Suprapubic skin (tissue), 4 donors: ENCODE measurements around the gene ADAD2. TPM values are rescaled to one million over a fixed set of nuclear protein-coding genes. Genes with fewer than 3 reads are reported as not detected.

Source experiments
- DNase-seq, 2 donors: peaks; one replicate each; pipeline ENCODE4 v3.0.0-alpha.2; 2019; ENCODE audit warnings: low spot score in 2 of 2
- H3K27ac ChIP-seq: fragments of 200-600 bp; sonication (generic); one replicate; pipeline ENCODE4 v1.5.1; 2019
- H3K27me3 ChIP-seq: fragments of 200-600 bp; sonication (generic); one replicate; pipeline ENCODE4 v1.5.1; 2019
- H3K36me3 ChIP-seq: fragments of 200-600 bp; sonication (generic); one replicate; pipeline ENCODE4 v1.5.1; 2019
- H3K4me1 ChIP-seq: fragments of 200-600 bp; sonication (generic); one replicate; pipeline ENCODE4 v1.5.1; 2019
- H3K4me3 ChIP-seq: fragments of 200-600 bp; sonication (generic); one replicate; pipeline ENCODE4 v1.5.1; 2019; ENCODE audit warnings: mild to moderate bottlenecking
- H3K9me3 ChIP-seq: fragments of 200-600 bp; sonication (generic); one replicate; pipeline ENCODE4 v1.5.1; 2019
- EP300 ChIP-seq: sonication (generic); formaldehyde crosslinking; IDR thresholded peaks from one replicate; pipeline ENCODE4 v1.6.1; 2017; ENCODE audit warnings: antibody characterized with exemption
- POLR2A ChIP-seq, 2 donors: fragments of 450-650 bp; IDR thresholded peaks; one replicate each; pipeline ENCODE4 v1.6.1; 2017; ENCODE audit warnings: antibody characterized with exemption in 2 of 2, mild to moderate bottlenecking in 2 of 2, moderate library complexity in 2 of 2
- POLR2AphosphoS5 ChIP-seq, 3 donors: sonication (generic); formaldehyde crosslinking; IDR thresholded peaks; one replicate each; pipeline ENCODE4 v1.6.1; 2017; ENCODE audit warnings: antibody characterized with exemption in 3 of 3
- WGBS: methylation state at CpG from one replicate; pipeline ENCODE4 v1.1.5; 2018; 5-methylcytosine and 5-hydroxymethylcytosine counted together
- total RNA-seq, 4 donors: library from RNA; depleted of rRNA; stranded (reverse); fragments of >200 nt; gene quantifications; one replicate each; pipeline ENCODE4 v1.1.0, GENCODE V29; 2016
- TF ChIP-seq, protein P1 (sequence below), 2 donors: fragments of 200-600 bp in 1 of 2; fragments of 450-650 bp in 1 of 2; sonication (generic) in 1 of 2; IDR thresholded peaks; one replicate each; pipeline ENCODE4 v1.5.1; 2016 to 2019; ENCODE audit warnings: antibody characterized with exemption in 2 of 2, mild to moderate bottlenecking in 1 of 2, moderate library complexity in 1 of 2

ADAD2 gene
- total RNA-seq, 4 donors from 2014 or later: 1.9 to 2.6 (median 2.4) TPM; not detected in 1

DNA sequence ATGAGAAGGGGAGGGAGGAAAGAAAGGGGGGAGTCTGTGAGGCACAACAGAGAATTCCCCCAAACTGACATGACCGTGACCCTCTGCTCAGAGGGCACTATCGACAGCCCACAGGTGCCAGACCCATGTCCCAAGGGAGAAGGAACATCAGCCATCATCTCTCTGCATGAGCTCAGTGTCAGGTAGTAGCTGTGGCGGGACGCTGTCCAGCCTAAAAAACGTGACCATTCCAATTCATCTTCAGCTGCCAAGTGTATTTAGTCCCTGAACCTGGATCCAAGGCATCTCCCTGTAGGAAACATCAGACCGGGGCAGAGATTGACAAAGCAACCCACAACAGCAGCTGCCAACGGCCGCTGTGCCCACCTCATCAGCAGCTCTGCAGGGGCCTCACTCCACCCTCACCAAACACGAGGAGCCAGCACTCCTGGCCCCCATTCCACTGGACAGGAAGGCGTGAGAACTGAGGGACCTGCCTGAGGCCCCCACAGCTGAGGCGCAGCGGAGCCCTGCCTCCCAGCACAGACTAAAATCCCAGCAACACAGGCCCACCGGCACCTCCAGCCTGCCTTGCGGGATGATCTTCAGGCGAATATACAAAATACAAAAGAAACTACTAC lies 12.7 kb upstream of the ADAD2 start:
- Histone ChIP-seq H3K9me3 (no peaks in the 10 kb centered on the region), H3K4me1 (peaks cover 32% of the 10 kb centered on the region), H3K4me3 (no peak overlapping the region), H3K27ac (peak overlapping the region; percentile 82), H3K27me3 (no peaks in the 10 kb centered on the region), H3K36me3 (peaks cover 51% of the 10 kb centered on the region)
- no peak for TF ChIP-seq POLR2A (IDR thresholded peaks at IDR 0.05)
- no peak for TF ChIP-seq POLR2AphosphoS5 (IDR thresholded peaks at IDR 0.05)
- TF ChIP-seq EP300: no peak
- TF ChIP-seq, protein P1, sequence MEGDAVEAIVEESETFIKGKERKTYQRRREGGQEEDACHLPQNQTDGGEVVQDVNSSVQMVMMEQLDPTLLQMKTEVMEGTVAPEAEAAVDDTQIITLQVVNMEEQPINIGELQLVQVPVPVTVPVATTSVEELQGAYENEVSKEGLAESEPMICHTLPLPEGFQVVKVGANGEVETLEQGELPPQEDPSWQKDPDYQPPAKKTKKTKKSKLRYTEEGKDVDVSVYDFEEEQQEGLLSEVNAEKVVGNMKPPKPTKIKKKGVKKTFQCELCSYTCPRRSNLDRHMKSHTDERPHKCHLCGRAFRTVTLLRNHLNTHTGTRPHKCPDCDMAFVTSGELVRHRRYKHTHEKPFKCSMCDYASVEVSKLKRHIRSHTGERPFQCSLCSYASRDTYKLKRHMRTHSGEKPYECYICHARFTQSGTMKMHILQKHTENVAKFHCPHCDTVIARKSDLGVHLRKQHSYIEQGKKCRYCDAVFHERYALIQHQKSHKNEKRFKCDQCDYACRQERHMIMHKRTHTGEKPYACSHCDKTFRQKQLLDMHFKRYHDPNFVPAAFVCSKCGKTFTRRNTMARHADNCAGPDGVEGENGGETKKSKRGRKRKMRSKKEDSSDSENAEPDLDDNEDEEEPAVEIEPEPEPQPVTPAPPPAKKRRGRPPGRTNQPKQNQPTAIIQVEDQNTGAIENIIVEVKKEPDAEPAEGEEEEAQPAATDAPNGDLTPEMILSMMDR (IDR thresholded peaks at IDR 0.05): no peak
- WGBS: 86% methylated on average over 15 of the region's 15 CpGs
- DNase-seq: no peak

DNA sequence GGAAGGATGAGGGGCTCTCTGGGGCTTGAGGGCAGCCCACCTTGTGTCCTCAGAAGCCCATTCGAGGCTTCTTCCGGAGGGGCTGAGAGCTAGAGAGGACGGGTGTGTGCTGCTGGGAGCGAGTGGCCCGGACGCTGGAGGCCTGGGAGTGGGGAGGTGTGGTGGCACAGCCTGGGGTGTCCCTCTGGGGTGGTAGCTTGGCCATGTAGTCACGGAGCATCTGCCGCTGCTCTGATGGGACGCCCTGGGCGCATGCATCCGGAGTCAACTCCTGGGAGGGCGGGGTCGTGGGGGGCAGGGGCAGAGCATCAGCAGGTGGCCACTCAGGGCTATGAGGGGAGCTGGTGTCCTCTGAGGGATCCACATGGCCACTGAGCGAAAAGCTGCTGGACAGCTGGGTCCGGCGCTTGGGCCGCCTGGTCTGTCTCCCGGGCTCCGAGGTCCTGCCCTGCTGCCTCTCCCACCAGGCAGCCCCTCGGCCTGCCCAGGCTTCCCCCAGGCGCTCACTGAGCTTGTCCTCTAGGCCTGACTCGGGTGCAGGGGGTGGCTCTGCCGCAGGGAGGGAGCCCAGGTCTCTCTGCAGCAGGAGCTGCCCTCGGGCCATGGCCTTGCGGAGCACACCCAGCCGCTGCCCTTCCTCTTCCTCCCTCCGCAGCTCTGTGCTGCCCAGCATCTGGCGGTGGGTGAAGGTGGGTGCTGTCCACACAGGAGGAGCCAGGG lies 11.9 kb upstream of the ADAD2 start:
- Histone ChIP-seq H3K27me3 (no peaks in the 10 kb centered on the region), H3K4me3 (no peak overlapping the region), H3K9me3 (no peaks in the 10 kb centered on the region), H3K27ac (no peak overlapping the region), H3K4me1 (peaks cover 37% of the 10 kb centered on the region), H3K36me3 (peaks cover 58% of the 10 kb centered on the region)
- 93% methylated on average over 18 of the region's 28 CpGs for WGBS
- DNase-seq: no peak
- TF ChIP-seq POLR2AphosphoS5 (IDR thresholded peaks at IDR 0.05) (no peak), EP300 (no peak), POLR2A (IDR thresholded peaks at IDR 0.05) (no peak)
- TF ChIP-seq, protein P1 (IDR thresholded peaks at IDR 0.05): no peak

DNA sequence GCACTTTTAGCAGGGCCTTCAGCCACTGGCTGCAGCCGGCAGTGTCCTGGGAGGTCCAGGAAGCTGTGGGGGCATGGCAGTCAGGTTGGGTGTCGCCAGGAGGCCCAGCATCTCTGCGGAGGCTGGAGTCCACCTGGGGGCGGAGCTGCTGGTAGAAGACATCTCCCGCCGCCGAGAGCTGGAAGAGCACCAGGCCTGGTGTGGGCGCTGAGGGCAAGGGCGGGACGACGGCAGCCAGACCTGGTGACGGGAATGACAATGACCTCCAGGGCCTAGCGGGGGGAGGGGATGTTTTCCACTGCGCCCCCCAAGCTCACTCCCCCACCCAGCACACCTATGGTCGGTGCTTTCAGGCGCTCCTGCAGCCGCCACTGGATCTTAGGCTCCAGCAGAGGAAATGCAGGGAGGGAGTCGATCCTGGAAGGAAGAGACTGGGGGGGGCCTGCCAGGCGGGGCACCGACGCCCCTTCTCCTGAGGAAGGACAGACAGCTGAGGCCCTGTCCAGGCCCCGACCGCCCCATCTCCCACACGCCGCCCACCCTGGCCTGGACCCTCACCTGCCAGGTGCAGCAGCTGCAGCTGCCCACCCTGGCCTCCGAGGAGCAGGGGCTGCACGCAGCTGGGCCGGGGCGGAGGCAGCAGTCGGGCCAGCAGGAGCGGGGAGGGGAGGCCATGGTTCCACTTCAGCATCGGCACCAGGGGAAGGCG lies 11.2 kb upstream of the ADAD2 start:
- TF ChIP-seq POLR2A (IDR thresholded peaks at IDR 0.05): no peak
- TF ChIP-seq, protein P1 (IDR thresholded peaks at IDR 0.05): no peak
- no peak for TF ChIP-seq EP300
- TF ChIP-seq POLR2AphosphoS5 (IDR thresholded peaks at IDR 0.05): no peak
- WGBS: 88% methylated on average over 16 of the region's 33 CpGs
- no peak for DNase-seq
- H3K4me3 ChIP-seq: no peak overlapping the region
- H3K36me3 ChIP-seq: peaks cover 59% of the 10 kb centered on the region
- H3K27me3 ChIP-seq: no peaks in the 10 kb centered on the region
- H3K27ac ChIP-seq: no peak overlapping the region
- H3K4me1 ChIP-seq: peaks cover 38% of the 10 kb centered on the region
- no peaks in the 10 kb centered on the region for H3K9me3 ChIP-seq

DNA sequence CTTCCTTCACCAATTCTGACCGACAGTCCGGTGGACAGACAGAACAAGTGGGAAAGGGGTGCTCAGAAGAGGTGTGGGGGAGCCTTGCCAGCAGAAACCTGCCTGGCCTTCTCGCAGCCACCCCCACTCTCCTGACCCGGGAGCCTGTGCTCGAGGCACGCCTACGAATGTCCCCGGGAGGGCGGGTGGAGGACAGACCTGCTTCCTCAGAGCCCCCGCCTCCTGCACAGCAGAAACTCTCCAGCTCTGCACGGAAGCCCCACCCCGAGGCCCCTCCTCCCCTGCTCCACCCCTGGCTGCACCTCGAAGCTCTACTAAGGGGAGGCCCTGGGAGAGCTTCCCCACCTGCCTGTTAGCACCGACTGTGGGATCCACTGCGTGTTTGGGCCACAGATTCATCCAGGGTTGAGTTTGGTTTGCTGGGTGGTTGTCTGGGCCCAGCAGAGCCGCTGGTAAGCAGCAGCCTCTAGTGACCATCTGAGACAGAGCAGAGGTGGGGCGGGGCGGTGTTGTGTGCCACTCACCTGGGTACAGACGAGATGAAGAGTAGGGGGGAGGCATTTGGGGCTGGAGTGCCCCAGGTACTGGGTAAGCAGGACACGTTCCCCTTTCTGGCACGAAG lies 10.3 kb upstream of the ADAD2 start:
- H3K4me1 ChIP-seq: peaks cover 37% of the 10 kb centered on the region
- no peak overlapping the region for H3K27ac ChIP-seq
- H3K27me3 ChIP-seq: no peaks in the 10 kb centered on the region
- no peak overlapping the region for H3K4me3 ChIP-seq
- TF ChIP-seq, protein P1 (IDR thresholded peaks at IDR 0.05): no peak
- TF ChIP-seq EP300 (no peak), POLR2AphosphoS5 (IDR thresholded peaks at IDR 0.05) (no peak), POLR2A (IDR thresholded peaks at IDR 0.05) (no peak)
- WGBS: 92% methylated on average over 9 of the region's 21 CpGs
- DNase-seq: no peak
- no peaks in the 10 kb centered on the region for H3K9me3 ChIP-seq
- H3K36me3 ChIP-seq: peaks cover 59% of the 10 kb centered on the region
